HG02840 (cell line): ENCODE data around the gene CHPF2.

Experiments
- ATAC-seq: cut with Tn5 transposase; IDR thresholded peaks from one replicate; pipeline ENCODE4 v1.9.1; 2021; ENCODE audit warnings: mild to moderate bottlenecking, moderate library complexity, moderate number of reproducible peaks; ENCODE audit not compliant: unreplicated experiment, low FRiP score

CHPF2 gene

GRCh38 chr7:151231080-151231479 lies 1.2 kb upstream of the CHPF2 start:
- ATAC-seq = no peak

GRCh38 chr7:151232917-151233701 lies 826 bp downstream of the CHPF2 start:
- peak; percentile 14 for ATAC-seq

- no peak for ATAC-seq
Observed at GRCh38 chr7:151233804-151234203, 1.5 kb downstream of the CHPF2 start.

GRCh38 chr7:151235091-151235787 lies 3.0 kb downstream of the CHPF2 start:
- no peak for ATAC-seq

GRCh38 chr7:151236406-151236805 lies 4.1 kb downstream of the CHPF2 start:
- no peak for ATAC-seq

GRCh38 chr7:151237244-151238189 lies 5.2 kb downstream of the CHPF2 start:
- ATAC-seq = no peak

GRCh38 chr7:151238190-151238810 lies 6.0 kb downstream of the CHPF2 start:
- no peak for ATAC-seq

- ATAC-seq = no peak
Observed at GRCh38 chr7:151238924-151239836, 6.9 kb downstream of the CHPF2 start.

GRCh38 chr7:151239837-151240459 lies 7.7 kb downstream of the CHPF2 start:
- ATAC-seq = no peak

- ATAC-seq = no peak
Observed at GRCh38 chr7:151240536-151240935, 8.3 kb downstream of the CHPF2 start.

GRCh38 chr7:151240942-151241754 lies 8.9 kb downstream of the CHPF2 start:
- no peak for ATAC-seq

- ATAC-seq = no peak
Observed at GRCh38 chr7:151241755-151242096, 9.4 kb downstream of the CHPF2 start.

GRCh38 chr7:151242159-151243044 lies 10.1 kb downstream of the CHPF2 start:
- no peak for ATAC-seq

GRCh38 chr7:151243045-151243349 lies 10.7 kb downstream of the CHPF2 start:
- no peak for ATAC-seq

- ATAC-seq = no peak
Observed at GRCh38 chr7:151243408-151244195, 11.3 kb downstream of the CHPF2 start.

GRCh38 chr7:151244196-151244840 lies 12.0 kb downstream of the CHPF2 start:
- ATAC-seq = no peak
